Hematopoietic multipotent progenitor cell treated with erythropoietin and hydrocortisone succinate and interleukin-3 and kit ligand, for 4 days (in vitro differentiated cells): ENCODE results near the gene IMP4.

Source experiments
- DNase-seq: peaks from one replicate; pipeline ENCODE4 v3.0.0-alpha.2; 2015

IMP4 gene

GRCh38 chr2:130358420-130359350 lies 16.0 kb downstream of the IMP4 start:
- no peak for DNase-seq

DNA sequence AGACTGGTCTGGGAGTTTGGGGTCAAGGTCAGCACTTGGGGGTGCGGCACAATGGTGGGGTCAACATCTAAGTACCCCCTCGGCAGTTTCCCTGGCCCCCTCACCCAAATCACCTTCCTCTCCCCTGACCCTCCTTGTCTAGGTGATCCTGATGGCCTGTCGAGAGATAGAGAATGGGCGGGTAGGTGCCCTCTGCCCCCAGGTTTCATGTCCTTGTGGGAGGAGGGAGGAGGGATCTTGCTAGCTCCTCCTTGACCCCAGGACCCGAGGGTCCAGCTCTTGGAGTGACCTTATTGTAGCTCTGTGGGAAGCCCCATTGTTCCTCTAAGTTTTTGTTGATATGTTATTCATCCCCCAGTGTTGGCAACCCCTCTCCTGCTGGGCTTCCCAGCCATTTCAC lies 16.8 kb downstream of the IMP4 start:
- DNase-seq: no peak

GRCh38 chr2:130363479-130363878 lies 20.8 kb downstream of the IMP4 start:
- no peak for DNase-seq

- no peak for DNase-seq
These were observed 22.4 kb downstream of the IMP4 start for GRCh38 chr2:130365075-130365474.

DNA sequence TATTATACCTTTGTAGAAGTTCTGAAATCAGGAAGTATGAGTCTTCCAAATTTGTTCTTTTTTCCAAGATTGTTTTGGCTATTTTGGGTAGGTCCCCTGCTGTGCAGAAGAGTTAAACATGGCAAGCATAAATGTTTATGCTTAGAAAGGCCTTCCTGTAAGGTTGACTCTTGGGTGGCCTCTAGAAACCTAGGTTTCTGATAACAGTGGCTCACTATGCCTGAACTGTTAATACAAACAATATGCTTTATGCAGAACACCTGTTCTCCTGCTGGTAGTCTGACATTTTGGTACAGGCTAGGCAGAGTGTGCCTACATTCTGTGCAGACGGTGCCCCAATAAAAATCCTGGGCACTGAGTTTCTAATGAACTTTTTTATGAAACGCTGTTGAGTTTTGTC lies 23.3 kb downstream of the IMP4 start:
- no peak for DNase-seq

DNA sequence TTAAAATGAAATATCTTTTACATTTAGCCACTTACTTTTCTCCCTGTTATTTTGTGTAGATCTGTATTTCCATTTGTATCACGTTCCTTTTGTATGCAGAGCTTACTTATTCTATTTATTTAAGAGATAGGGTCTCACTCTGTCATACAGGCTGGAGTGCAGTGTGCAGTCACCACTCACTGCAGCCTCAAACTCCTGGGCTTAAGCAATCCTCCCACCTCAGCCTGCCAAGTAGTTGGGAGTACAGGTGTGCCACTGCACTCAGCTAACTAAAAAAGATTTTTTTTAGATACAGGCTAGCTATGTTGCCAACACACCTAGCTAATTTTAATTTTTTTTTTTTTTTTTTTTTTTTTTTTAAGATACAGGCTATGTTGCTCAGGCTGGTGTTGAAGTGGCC lies 24.0 kb downstream of the IMP4 start:
- no peak for DNase-seq

- no peak for DNase-seq
These were observed 26.1 kb downstream of the IMP4 start for GRCh38 chr2:130368786-130369185.

- DNase-seq: no peak
These were observed 26.7 kb downstream of the IMP4 start for GRCh38 chr2:130369311-130369964.

DNA sequence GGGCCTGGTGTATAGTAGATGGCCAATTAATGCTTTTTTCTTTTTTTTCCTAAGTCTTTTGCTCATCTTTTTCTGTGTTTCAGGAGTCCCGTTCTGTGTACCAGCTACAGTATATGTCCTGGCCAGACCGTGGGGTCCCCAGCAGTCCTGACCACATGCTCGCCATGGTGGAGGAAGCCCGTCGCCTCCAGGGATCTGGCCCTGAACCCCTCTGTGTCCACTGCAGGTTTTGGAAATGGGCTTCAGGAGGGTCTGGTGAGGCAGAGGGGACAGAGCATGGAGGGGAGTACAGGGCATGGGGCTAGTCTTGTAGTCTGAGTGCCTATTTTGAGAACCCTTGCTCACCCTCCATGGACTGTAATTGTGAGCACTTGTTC lies 27.3 kb downstream of the IMP4 start:
- DNase-seq: no peak

DNA sequence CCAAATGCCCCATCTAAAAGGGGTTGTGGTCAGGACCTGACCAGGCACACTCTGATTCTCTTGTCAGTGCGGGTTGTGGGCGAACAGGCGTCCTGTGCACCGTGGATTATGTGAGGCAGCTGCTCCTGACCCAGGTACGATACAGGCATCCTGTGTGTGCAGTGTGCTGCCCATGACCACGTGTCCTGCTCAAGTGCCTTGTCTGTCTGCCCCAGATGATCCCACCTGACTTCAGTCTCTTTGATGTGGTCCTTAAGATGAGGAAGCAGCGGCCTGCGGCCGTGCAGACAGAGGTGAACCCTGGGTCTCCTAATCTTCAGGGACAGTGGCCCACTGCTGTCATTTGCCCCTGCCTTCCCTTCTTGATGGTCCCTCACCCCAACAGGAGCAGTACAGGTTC lies 27.8 kb downstream of the IMP4 start:
- no peak for DNase-seq

GRCh38 chr2:130371723-130372054 lies 29.0 kb downstream of the IMP4 start:
- DNase-seq: no peak

DNA sequence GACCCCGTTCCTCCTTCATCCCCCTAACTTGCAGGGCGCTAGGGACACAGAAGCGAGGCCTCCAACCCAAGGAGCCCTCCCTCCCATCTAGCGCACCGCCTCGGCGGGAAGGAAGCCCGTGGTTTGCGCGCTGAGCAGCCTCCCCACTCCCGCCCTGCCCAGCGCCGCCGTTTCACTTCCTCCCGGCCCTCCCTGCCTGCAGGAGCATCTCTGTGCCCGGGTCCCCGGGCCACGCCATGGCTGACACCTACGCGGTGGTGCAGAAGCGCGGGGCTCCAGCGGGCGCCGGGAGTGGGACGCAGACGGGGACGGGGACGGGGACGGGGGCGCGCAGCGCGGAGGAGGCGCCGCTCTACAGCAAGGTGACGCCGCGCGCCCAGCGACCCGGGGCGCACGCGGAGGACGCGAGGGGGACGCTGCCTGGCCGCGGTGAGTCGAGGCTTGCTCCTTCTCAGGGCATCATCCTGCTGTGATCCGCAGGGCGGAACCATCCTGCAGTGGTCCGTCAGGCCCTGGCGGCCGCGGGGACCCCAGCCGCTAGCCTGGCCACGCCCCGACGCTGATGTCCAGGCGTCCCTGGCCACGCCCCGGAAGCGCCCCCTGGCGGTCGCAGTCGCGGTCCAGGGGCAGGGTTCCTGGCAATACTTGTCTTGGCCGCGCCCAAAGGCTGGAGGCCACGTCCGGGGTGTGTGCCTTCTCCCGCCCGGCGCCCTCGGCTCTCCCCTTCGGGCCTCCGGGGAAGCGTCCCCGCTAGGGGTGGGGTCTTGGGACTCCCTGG lies 29.5 kb downstream of the IMP4 start:
- peak; percentile 93 for DNase-seq

- peak; percentile 33 for DNase-seq
These were observed 30.4 kb downstream of the IMP4 start for GRCh38 chr2:130372833-130373807.

- no peak for DNase-seq
These were observed 31.2 kb downstream of the IMP4 start for GRCh38 chr2:130373808-130374365.

- no peak for DNase-seq
These were observed 32.0 kb downstream of the IMP4 start for GRCh38 chr2:130374587-130375290.

GRCh38 chr2:130375291-130376266 lies 32.9 kb downstream of the IMP4 start:
- DNase-seq: no peak

DNA sequence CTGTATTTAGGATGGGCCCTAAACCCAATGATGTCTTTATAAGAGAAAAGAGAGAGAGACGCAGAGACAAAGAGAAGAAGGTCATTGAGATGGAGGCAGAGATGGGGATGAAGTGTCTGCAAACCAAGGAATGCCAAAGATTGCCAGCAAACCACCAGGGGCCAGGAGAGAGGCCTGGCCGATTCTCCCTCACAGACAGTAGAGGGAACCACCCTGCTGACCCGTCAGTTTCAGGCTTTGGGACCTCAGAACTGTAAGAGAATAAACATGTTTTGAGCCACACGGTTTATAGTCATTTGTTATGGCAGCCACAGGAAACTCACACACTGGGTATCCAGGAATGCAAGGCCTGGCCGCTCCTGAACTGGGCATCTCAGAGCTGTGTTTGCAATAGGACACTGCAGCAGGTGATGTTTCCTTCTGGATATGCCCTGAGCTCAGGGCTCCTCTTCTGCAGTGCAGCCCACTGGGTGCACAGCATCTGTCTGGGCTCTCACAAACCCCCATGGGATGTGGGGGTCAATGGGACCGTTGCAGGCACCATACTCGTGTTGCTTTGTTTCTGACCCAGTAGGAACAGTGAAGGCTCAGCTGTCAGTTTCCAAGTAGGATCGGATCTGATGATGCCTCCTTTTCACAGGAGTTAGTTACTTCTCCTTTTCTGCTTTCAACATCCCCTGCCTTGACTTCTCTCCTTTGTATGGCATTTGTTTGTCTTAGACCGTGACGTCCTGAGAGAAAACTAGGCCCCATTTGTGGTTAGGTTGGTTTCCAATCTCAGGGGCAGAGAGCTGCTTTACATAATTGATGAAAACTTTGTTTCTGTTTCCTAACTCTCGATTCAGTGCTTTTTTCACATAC lies 34.0 kb downstream of the IMP4 start:
- no peak for DNase-seq

- no peak for DNase-seq
These were observed 34.8 kb downstream of the IMP4 start for GRCh38 chr2:130377491-130377890.

DNA sequence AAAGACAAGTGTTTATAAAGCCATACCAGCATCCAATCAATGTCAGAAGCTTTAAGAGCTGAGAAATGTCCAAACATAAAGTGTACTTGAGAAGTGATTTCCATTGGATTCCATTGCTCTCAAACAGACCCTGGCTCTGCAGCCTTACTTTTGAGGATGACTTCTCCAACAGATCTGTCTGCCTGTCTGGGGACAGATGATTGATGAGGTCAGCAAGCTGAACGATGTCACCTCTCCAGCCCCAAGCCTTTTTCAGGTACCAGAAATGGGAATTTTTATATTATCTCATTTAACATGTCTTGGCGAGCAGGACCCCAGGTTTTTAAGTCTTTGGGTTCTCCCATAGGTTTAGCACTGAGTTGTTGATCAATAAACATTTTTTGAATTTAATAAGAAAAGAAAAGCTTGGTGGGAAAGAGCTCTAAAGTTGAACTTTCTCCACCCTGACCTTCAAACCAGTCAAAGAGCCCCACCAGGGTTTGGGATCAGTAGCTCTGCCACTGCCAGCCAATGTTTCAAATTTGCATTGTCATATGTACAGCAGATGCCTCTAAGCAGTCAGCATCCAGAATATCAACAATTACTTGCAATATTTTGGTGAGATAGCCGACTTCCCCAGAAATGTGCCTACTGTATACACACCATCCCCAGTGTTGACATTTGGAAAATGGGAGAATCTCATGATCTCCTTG lies 35.7 kb downstream of the IMP4 start:
- DNase-seq: no peak
